GM19035 (cell line): ENCODE results near the gene POLR1F.
"Not testable (repeated sequence)": the region's sequence is repeated elsewhere in the genome, so short reads cannot be mapped to it uniquely, and the experiment has no call there.

ENCODE experiments used
- ATAC-seq: cut with Tn5 transposase; IDR thresholded peaks from one replicate; pipeline ENCODE4 v1.9.1; 2021; ENCODE audit not compliant: unreplicated experiment

Gene POLR1F

GRCh38 chr7:19708397-19709248 is at the start of gene POLR1F:
TSS of gene POLR1F (minus strand) at chr7:19709037. CDS start at chr7:19709016, 21 bp downstream.
- ATAC-seq = peak; percentile 99

GRCh38 chr7:19754521-19755116 is 45.8 kb upstream of the POLR1F start:
- ATAC-seq = no peak

DNA sequence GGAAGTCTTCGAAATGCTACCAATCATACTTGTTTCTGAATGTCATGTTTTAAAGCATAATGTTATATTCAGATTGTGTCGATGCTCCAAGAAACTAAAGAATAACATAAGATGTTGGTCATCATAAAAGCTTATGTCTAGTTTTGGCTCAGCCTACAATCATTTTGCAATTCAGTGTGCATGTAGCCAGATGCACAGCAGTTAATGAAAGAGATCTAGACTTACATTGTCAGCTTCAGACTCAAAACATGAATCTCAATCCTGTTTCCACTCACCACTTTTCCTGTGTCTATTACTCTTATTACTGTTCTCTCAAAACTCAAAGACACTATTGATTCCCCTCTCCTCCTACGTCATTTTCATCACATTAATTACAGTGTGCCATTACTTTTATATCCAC is 43.2 kb upstream of the POLR1F start:
- ATAC-seq = no peak

DNA sequence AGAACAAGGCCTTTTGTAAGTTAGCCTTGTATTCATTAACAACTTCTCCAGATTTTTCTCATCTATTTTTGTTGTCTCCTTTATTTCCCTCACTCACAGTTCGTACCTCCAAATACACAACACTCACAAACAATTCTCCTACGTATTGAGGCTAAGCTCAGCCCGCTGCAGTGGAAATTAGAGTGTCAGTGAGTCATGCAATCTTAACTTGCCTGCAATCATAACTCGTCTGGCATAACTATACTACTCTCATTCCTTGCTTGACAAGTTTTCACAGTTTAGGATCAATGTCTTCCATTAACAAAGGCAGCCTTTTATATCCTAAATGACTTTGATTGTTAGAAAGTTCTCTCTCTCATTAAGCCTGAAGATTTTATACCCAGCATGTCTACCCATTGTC is 40.8 kb upstream of the POLR1F start:
- no peak for ATAC-seq

GRCh38 chr7:19747740-19748339 is 39.0 kb upstream of the POLR1F start:
- ATAC-seq = no peak

- ATAC-seq = no peak
These were observed 35.2 kb upstream of the POLR1F start for GRCh38 chr7:19744075-19744474.

- ATAC-seq = no peak
These were observed 19.9 kb upstream of the POLR1F start for GRCh38 chr7:19728716-19729115.

- ATAC-seq = no peak
These were observed 16.9 kb upstream of the POLR1F start for GRCh38 chr7:19725770-19726169.

GRCh38 chr7:19715499-19715898 is 6.7 kb upstream of the POLR1F start:
- no peak for ATAC-seq

GRCh38 chr7:19713676-19714075 is 4.8 kb upstream of the POLR1F start:
- no peak for ATAC-seq

- ATAC-seq = peak; percentile 2
These were observed 377 bp upstream of the POLR1F start for GRCh38 chr7:19709249-19709578.

- ATAC-seq = no peak
These were observed 1.6 kb downstream of the POLR1F start for GRCh38 chr7:19707240-19707639.

GRCh38 chr7:19705663-19706062 is 3.2 kb downstream of the POLR1F start:
- ATAC-seq = no peak

DNA sequence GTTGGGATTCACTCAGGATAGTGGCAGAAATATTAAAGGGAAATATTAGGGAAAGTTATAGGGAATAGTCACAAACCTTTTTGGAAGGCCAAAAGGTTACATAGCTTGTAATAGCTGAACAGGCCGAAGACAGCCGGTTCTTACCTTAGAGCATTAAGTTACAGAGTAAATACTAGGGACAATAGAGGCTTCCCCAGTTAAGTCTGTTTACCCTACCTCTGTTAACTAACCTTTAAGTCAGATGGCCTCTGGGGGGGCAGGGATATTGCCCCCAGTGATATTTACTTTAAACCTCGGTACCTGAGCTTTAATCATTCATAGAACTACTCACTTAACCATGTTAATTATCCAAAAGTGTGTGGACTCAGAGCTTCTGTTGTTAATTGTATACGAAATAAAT is 7.4 kb downstream of the POLR1F start:
- no peak for ATAC-seq

DNA sequence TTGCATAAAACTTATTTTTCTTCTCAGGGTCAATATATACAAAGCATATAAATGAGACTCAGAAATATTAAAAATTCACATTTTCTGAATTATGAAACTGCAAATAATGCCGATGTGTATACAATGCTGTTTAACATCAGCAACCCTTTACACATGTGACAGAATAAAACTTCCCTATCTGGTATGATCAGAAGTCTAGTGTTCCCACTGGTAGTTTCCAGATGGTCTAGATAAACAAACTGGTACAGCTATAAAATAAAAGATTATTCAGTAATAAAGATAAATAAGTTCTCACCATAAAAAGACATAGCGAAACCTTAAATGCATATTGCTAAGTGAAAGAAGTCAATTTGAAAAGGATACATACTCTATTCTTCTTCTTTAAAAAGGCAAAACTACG is 7.9 kb downstream of the POLR1F start:
- ATAC-seq = no peak

DNA sequence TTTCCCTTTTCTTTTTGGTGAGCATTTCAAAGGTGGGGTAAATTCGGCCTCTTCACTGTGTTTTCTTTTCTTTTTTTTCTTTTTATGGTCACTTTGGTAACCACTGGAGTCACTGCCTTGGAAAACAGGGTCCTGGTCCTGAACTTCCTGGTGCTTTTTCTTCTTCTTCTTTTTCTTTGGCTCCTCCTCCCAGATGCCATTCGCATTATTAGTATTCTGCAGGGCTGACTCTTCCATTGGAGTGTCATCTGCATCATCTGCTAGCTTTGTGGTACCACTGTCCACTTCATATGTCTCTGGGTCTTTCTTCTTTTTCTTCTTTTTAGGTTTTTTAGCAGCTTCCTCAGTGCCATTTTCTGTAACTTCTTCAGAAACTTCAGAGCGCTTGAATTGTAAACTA is 10.5 kb downstream of the POLR1F start:
- ATAC-seq = no peak

DNA sequence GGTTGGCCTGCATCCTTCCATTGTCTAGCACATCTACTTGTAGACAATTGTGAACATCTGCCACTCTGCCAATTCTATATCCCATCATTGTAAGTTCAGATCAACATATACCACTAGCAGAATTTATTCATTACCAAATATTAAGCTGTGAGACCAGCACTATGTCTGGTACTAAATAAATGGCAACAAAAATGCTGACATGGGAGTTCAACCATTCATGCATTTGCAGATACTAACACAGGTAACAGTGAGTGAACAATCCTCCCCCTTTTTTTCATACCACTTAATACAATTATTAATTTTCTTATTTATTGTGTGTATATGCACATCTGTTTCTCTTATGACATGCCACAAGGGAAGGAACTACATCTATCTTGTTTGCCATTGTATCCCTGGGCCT is 11.9 kb downstream of the POLR1F start:
- ATAC-seq = no peak

DNA sequence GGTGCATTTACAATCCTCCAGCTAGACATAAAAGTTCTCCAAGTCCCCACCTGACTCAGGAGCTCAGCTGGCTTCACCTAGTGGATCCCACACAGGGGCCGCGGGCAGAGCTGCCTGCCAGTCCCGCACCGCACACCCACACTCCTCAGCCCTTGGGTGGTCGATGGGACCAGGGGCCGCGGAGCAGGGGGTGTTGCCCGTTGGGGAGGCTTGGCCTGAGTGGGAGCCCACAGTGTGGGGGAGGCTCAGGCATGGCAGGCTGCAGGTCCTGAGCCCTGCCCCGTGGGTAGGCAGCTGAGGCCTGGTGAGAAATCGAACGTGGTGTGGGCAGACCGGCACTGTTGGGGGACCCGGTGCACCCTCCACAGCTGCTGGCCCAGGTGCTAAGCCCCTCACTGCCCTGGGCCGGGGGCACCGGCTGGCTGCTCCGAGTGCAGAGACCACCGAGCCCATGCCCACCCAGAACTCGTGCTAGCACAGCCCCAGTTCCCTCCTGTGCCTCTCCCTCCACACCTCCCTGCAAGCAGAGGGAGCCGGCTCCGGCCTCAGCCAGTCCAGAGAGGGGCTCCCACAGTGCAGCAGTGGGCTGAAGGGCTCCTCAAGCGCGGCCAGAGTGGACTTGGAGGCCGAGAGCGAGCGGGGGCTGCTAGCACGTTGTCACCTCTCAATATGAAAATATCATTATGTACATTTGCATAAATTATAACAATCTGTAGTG is 16.6 kb downstream of the POLR1F start:
- no peak for ATAC-seq

DNA sequence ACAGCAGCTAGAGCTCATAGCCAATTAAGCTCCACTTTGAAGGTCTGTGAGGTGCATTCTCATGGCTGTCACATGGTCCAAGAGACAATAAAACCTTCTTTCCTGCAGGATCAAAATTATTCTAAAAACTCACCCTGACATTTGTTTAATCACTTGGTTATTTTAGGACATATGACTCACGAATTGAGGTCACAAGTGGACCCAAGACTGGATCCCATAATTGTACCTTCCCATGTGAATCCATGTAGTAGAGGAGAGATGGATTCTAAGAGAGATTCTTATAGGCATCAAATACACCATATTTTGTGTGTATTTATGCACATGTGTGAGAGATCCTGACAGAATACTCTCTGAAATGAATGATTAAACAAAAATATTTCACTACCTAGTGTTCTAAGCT is 18.1 kb downstream of the POLR1F start:
- no peak for ATAC-seq

DNA sequence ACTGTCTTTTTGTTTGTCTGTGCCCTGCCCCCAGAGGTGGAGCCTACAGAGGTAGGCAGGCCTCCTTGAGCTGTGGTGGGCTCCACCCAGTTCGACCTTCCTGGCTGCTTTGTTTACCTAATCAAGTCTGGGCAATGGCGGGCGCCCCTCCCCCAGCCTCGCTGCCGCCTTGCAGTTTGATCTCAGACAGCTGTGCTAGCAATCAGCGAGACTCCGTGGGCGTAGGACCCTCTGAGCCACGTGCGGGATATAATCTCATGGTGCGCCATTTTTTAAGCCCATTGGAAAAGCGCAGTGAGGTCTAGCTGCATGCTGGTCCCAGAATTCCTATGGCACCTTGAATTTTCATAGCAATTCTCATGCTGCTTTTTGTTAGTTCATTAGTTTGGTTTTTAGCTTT is 19.7 kb downstream of the POLR1F start:
- not testable (repeated sequence) for ATAC-seq

DNA sequence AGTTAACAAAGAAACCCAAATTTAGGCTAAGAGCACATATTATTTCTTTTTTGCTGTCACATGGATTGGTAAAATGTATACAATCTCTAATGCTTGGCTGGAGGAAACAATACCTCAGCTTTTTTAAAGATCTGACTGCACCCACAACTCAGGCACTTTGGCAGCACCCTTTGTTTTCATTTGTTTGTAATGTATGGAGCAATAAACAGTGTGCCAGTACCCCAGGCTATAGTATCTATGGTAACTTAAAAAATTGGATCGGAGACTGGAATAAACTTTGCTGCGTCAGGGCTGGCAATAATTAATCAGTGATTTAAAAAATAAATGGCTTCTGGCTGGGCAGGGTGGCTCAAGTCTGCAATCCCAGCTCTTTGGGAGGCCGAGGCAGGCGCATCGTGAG is 27.2 kb downstream of the POLR1F start:
- ATAC-seq = no peak

DNA sequence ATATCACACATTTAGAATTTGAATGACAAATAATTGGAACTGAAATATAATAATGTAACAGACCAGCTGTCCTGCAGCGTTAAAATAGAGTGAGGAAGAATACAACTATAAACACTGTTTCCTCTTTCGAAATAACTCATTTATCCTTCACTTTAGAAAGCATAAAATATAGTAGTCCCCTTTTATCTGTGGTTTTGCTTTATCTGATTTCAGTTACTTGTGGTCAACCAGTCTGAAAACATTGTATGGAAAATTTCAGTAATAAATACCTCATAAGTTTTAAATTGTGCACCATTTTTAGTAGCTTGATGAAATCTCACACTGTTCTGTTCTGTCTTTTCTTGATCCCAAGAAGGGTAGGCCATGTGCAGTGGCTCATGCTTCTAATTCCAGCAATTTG is 31.7 kb downstream of the POLR1F start:
- ATAC-seq = no peak
